ENCODE results near the gene KLF3.

Gene KLF3

GRCh38 chr4:38669208-38669607, 5.2 kb downstream of the KLF3 start:
- Histone ChIP-seq H3K56ac (ENCODE audit: low read length) (no peak overlapping the region), H3K4ac (ENCODE audit: low read depth, low read length) (no peak overlapping the region), H3K4me2 (ENCODE audit: low read length) (no peak overlapping the region), H3K36me3 (ENCODE audit: control insufficient read depth, insufficient read depth, low read length) (no peaks in the 10 kb centered on the region), H2BK15ac (replicated peaks; ENCODE audit: low read depth) (no peak overlapping the region), H2BK5ac (ENCODE audit: low read length) (no peak overlapping the region), H3K18ac (ENCODE audit: low read length) (no peak overlapping the region), H3K27ac (ENCODE audit: low read depth, low read length) (no peak overlapping the region), H3K79me2 (ENCODE audit: control insufficient read depth, insufficient read depth, low read length) (peaks cover 32% of the 10 kb centered on the region), H4K8ac (ENCODE audit: low read depth, low read length) (no peak overlapping the region), H3K4me1 (ENCODE audit: control insufficient read depth, low read depth, low read length) (peaks cover 12% of the 10 kb centered on the region), H2AK5ac (ENCODE audit: low read length) (no peak overlapping the region), H2BK120ac (ENCODE audit: low read depth, low read length) (no peak overlapping the region), H4K5ac (ENCODE audit: low read length) (no peak overlapping the region), H3K4me3 (ENCODE audit: low read length) (no peak overlapping the region), H3K9ac (ENCODE audit: low read length) (no peak overlapping the region), H3K79me1 (ENCODE audit: low read length) (peaks cover 14% of the 10 kb centered on the region), H3K23ac (ENCODE audit: low read length) (no peak overlapping the region), H3K27me3 (ENCODE audit: insufficient read depth, low read length, poor library complexity) (no peaks in the 10 kb centered on the region)
- WGBS (ENCODE audit: extremely low coverage, insufficient coverage, low lambda C conversion rate) = no CpG with 5 or more reads among the region's 3 CpGs
- peak; percentile 53 for DNase-seq

- H3K27me3 ChIP-seq (ENCODE audit: insufficient read depth, low read length, poor library complexity) = no peaks in the 10 kb centered on the region
- H3K4me1 ChIP-seq (ENCODE audit: control insufficient read depth, low read depth, low read length) = peaks cover 14% of the 10 kb centered on the region
- H2BK5ac ChIP-seq (ENCODE audit: low read length) = no peak overlapping the region
- H3K36me3 ChIP-seq (ENCODE audit: control insufficient read depth, insufficient read depth, low read length) = no peaks in the 10 kb centered on the region
- H3K27ac ChIP-seq (ENCODE audit: low read depth, low read length) = no peak overlapping the region
- H2AK5ac ChIP-seq (ENCODE audit: low read length) = no peak overlapping the region
- WGBS (ENCODE audit: extremely low coverage, insufficient coverage, low lambda C conversion rate) = no CpG with 5 or more reads among the region's 6 CpGs
- peaks cover 32% of the 10 kb centered on the region for H3K79me2 ChIP-seq (ENCODE audit: control insufficient read depth, insufficient read depth, low read length)
- H3K56ac ChIP-seq (ENCODE audit: low read length) = no peak overlapping the region
- H4K5ac ChIP-seq (ENCODE audit: low read length) = no peak overlapping the region
- H3K23ac ChIP-seq (ENCODE audit: low read length) = no peak overlapping the region
- no peak for DNase-seq
- H3K9ac ChIP-seq (ENCODE audit: low read length) = no peak overlapping the region
- H3K79me1 ChIP-seq (ENCODE audit: low read length) = peaks cover 14% of the 10 kb centered on the region
- no peak overlapping the region for H3K4me2 ChIP-seq (ENCODE audit: low read length)
- H2BK120ac ChIP-seq (ENCODE audit: low read depth, low read length) = no peak overlapping the region
- no peak overlapping the region for H3K4ac ChIP-seq (ENCODE audit: low read depth, low read length)
- no peak overlapping the region for H3K4me3 ChIP-seq (ENCODE audit: low read length)
- no peak overlapping the region for H3K18ac ChIP-seq (ENCODE audit: low read length)
- H4K8ac ChIP-seq (ENCODE audit: low read depth, low read length) = no peak overlapping the region
- no peak overlapping the region for H2BK15ac ChIP-seq (replicated peaks; ENCODE audit: low read depth)
Observed at GRCh38 chr4:38670109-38670901, 6.3 kb downstream of the KLF3 start.

GRCh38 chr4:38670939-38671591, 7.1 kb downstream of the KLF3 start:
- H2BK15ac ChIP-seq (replicated peaks; ENCODE audit: low read depth) = no peak overlapping the region
- peaks cover 32% of the 10 kb centered on the region for H3K79me2 ChIP-seq (ENCODE audit: control insufficient read depth, insufficient read depth, low read length)
- H3K79me1 ChIP-seq (ENCODE audit: low read length) = peaks cover 14% of the 10 kb centered on the region
- no peak overlapping the region for H3K9ac ChIP-seq (ENCODE audit: low read length)
- no peak overlapping the region for H3K27ac ChIP-seq (ENCODE audit: low read depth, low read length)
- H3K27me3 ChIP-seq (ENCODE audit: insufficient read depth, low read length, poor library complexity) = no peaks in the 10 kb centered on the region
- H4K8ac ChIP-seq (ENCODE audit: low read depth, low read length) = no peak overlapping the region
- H2BK5ac ChIP-seq (ENCODE audit: low read length) = no peak overlapping the region
- no peak for DNase-seq
- no peaks in the 10 kb centered on the region for H3K36me3 ChIP-seq (ENCODE audit: control insufficient read depth, insufficient read depth, low read length)
- no peak overlapping the region for H3K18ac ChIP-seq (ENCODE audit: low read length)
- H3K23ac ChIP-seq (ENCODE audit: low read length) = no peak overlapping the region
- no peak overlapping the region for H2AK5ac ChIP-seq (ENCODE audit: low read length)
- peaks cover 14% of the 10 kb centered on the region for H3K4me1 ChIP-seq (ENCODE audit: control insufficient read depth, low read depth, low read length)
- H2BK120ac ChIP-seq (ENCODE audit: low read depth, low read length) = no peak overlapping the region
- no peak overlapping the region for H3K4me2 ChIP-seq (ENCODE audit: low read length)
- H3K4ac ChIP-seq (ENCODE audit: low read depth, low read length) = no peak overlapping the region
- H3K4me3 ChIP-seq (ENCODE audit: low read length) = no peak overlapping the region
- H4K5ac ChIP-seq (ENCODE audit: low read length) = no peak overlapping the region
- H3K56ac ChIP-seq (ENCODE audit: low read length) = no peak overlapping the region
- WGBS (ENCODE audit: extremely low coverage, insufficient coverage, low lambda C conversion rate) = no CpG with 5 or more reads among the region's 10 CpGs

GRCh38 chr4:38671592-38671940, 7.6 kb downstream of the KLF3 start:
- Histone ChIP-seq H3K79me2 (ENCODE audit: control insufficient read depth, insufficient read depth, low read length) (peaks cover 33% of the 10 kb centered on the region), H3K27me3 (ENCODE audit: insufficient read depth, low read length, poor library complexity) (no peaks in the 10 kb centered on the region), H3K18ac (ENCODE audit: low read length) (no peak overlapping the region), H3K23ac (ENCODE audit: low read length) (no peak overlapping the region), H4K5ac (ENCODE audit: low read length) (no peak overlapping the region), H2BK15ac (replicated peaks; ENCODE audit: low read depth) (no peak overlapping the region), H3K79me1 (ENCODE audit: low read length) (peaks cover 14% of the 10 kb centered on the region), H2BK120ac (ENCODE audit: low read depth, low read length) (no peak overlapping the region), H3K4ac (ENCODE audit: low read depth, low read length) (no peak overlapping the region), H3K9ac (ENCODE audit: low read length) (no peak overlapping the region), H2AK5ac (ENCODE audit: low read length) (no peak overlapping the region), H3K56ac (ENCODE audit: low read length) (no peak overlapping the region), H2BK5ac (ENCODE audit: low read length) (no peak overlapping the region), H3K36me3 (ENCODE audit: control insufficient read depth, insufficient read depth, low read length) (no peaks in the 10 kb centered on the region), H3K4me1 (ENCODE audit: control insufficient read depth, low read depth, low read length) (peaks cover 14% of the 10 kb centered on the region), H4K8ac (ENCODE audit: low read depth, low read length) (no peak overlapping the region), H3K4me3 (ENCODE audit: low read length) (no peak overlapping the region), H3K27ac (ENCODE audit: low read depth, low read length) (no peak overlapping the region), H3K4me2 (ENCODE audit: low read length) (no peak overlapping the region)
- no peak for DNase-seq
- no CpG with 5 or more reads among the region's 5 CpGs for WGBS (ENCODE audit: extremely low coverage, insufficient coverage, low lambda C conversion rate)

- Histone ChIP-seq H3K56ac (ENCODE audit: low read length) (no peak overlapping the region), H4K8ac (ENCODE audit: low read depth, low read length) (no peak overlapping the region), H2AK5ac (ENCODE audit: low read length) (no peak overlapping the region), H3K23ac (ENCODE audit: low read length) (no peak overlapping the region), H2BK5ac (ENCODE audit: low read length) (no peak overlapping the region), H3K4me3 (ENCODE audit: low read length) (no peak overlapping the region), H3K36me3 (ENCODE audit: control insufficient read depth, insufficient read depth, low read length) (no peaks in the 10 kb centered on the region), H3K4ac (ENCODE audit: low read depth, low read length) (no peak overlapping the region), H3K18ac (ENCODE audit: low read length) (no peak overlapping the region), H2BK120ac (ENCODE audit: low read depth, low read length) (no peak overlapping the region), H4K5ac (ENCODE audit: low read length) (no peak overlapping the region), H3K4me2 (ENCODE audit: low read length) (no peak overlapping the region), H3K79me1 (ENCODE audit: low read length) (peaks cover 14% of the 10 kb centered on the region), H3K4me1 (ENCODE audit: control insufficient read depth, low read depth, low read length) (peaks cover 14% of the 10 kb centered on the region), H3K27ac (ENCODE audit: low read depth, low read length) (no peak overlapping the region), H3K27me3 (ENCODE audit: insufficient read depth, low read length, poor library complexity) (no peaks in the 10 kb centered on the region), H2BK15ac (replicated peaks; ENCODE audit: low read depth) (no peak overlapping the region), H3K79me2 (ENCODE audit: control insufficient read depth, insufficient read depth, low read length) (peaks cover 35% of the 10 kb centered on the region), H3K9ac (ENCODE audit: low read length) (peak overlapping the region; percentile 15)
- DNase-seq = no peak
- WGBS (ENCODE audit: extremely low coverage, insufficient coverage, low lambda C conversion rate) = no CpG with 5 or more reads among the region's 3 CpGs
Observed at GRCh38 chr4:38672074-38672396, 8.0 kb downstream of the KLF3 start.

Data from mesendoderm (in vitro differentiated cells).